ENCODE data around the gene TLR8. TPM values are rescaled to one million over a fixed set of nuclear protein-coding genes. Genes with fewer than 3 reads are reported as not detected.

TLR8 gene
- total and polyA plus RNA-seq, 2 of the 4 experiments (the other 2 are of a cell fraction), result not detected

DNA sequence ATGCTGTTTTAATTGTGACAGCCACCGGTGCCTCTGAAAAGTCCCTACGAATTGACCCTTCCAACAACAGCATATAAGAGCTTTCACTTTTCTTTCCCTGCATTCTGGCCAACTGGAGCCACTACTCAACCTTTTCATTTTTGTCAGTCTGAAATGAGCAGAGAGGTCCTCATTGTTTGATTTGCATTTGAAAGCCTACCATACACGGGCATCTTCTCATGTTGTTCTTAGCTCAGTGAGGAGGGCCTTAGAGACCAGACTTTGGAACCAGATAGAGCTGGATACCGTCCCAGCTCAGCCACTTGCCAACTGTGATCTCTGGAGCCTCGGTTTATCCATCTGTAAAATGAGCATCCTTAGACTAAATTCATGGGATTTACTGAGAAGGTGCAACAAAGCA lies 51.6 kb downstream of the TLR8 start:
- Histone ChIP-seq H3K18ac (ENCODE audit: low read depth, low read length) (no peak overlapping the region), H3K27ac (ENCODE audit: insufficient read depth, low read length) (no peak overlapping the region), H3K4me2 (ENCODE audit: low read depth, low read length) (no peak overlapping the region), H2BK15ac (ENCODE audit: low read depth, low read length) (no peak overlapping the region; the same call in 2 of the 3 replicates), H3K27me3 (ENCODE audit: control insufficient read depth, insufficient read depth, low read length) (no peaks in the 10 kb centered on the region), H2AFZ (replicated peaks; ENCODE audit: low read length, poor library complexity) (no peak overlapping the region), H2AK5ac (ENCODE audit: low read depth, low read length) (no peak overlapping the region), H4K91ac (ENCODE audit: insufficient read depth, low read depth, low read length) (no peak overlapping the region; the same call in 1 of the 2 replicates), H3K9me3 (ENCODE audit: control insufficient read depth, insufficient read depth, low read length) (no peaks in the 10 kb centered on the region), H3K4ac (ENCODE audit: low read depth, low read length) (no peak overlapping the region), H3K14ac (replicated peaks; ENCODE audit: low read depth, low read length) (no peak overlapping the region), H4K20me1 (ENCODE audit: insufficient read depth, low read length) (no peaks in the 10 kb centered on the region), H2BK5ac (ENCODE audit: low read depth, low read length, poor library complexity, severe bottlenecking) (no peak overlapping the region), H3K36me3 (ENCODE audit: control insufficient read depth, insufficient read depth, low read length) (no peaks in the 10 kb centered on the region), H4K5ac (ENCODE audit: low read depth, low read length) (no peak overlapping the region), H3K56ac (ENCODE audit: extremely low read depth, insufficient read depth, low read length) (no peak overlapping the region), H3K4me3 (ENCODE audit: insufficient read depth, low read depth, low read length) (no peak overlapping the region), H3K23ac (ENCODE audit: low read depth, low read length) (no peak overlapping the region), H2AK9ac (replicated peaks; ENCODE audit: low read depth, low read length, poor library complexity) (no peak overlapping the region), H2BK20ac (ENCODE audit: low read depth, low read length) (no peak overlapping the region), H3K9ac (ENCODE audit: low read depth, low read length) (no peak overlapping the region), H4K8ac (ENCODE audit: low read depth in 2 of 2, low read length in 2 of 2) (no peak overlapping the region), H3K9me1 (ENCODE audit: insufficient read depth, low read length) (peaks cover 8% of the 10 kb centered on the region), H3K79me1 (ENCODE audit: low read depth in 1 of 2, low read length in 2 of 2) (peaks cover 0 to 4% of the 10 kb centered on the region in 2 experiments; a peak in 1 of 4 replicates), H3K4me1 (ENCODE audit: control insufficient read depth, insufficient read depth, low read length) (peaks cover 9% of the 10 kb centered on the region), H2BK120ac (ENCODE audit: low read depth, low read length) (no peak overlapping the region)
- in situ Hi-C loops (cut with MboI; ENCODE audit: low sequenced_read_pairs), result loop anchor here (10.0 to 25.0 kb wide), 3 partner anchors 697 to 1079 kb away; partner anchors contain the start of genes GEMIN8, OFD1, TCEANC and TRAPPC2
- POLR2A ChIA-PET (ENCODE audit: unreplicated experiment), result interaction anchor here (1.4 kb wide), 1 partner anchor 18 kb away, joined by 3 read pairs; no protein-coding TSS in a partner anchor
- no peak for TF ChIP-seq RCOR1 (IDR thresholded peaks at IDR 0.05; ENCODE audit: insufficient replicate concordance, low read length)
- TF ChIP-seq CHD1 (IDR thresholded peaks at IDR 0.05; ENCODE audit: low read depth, low read length), result no peak
- TF ChIP-seq, protein P1, sequence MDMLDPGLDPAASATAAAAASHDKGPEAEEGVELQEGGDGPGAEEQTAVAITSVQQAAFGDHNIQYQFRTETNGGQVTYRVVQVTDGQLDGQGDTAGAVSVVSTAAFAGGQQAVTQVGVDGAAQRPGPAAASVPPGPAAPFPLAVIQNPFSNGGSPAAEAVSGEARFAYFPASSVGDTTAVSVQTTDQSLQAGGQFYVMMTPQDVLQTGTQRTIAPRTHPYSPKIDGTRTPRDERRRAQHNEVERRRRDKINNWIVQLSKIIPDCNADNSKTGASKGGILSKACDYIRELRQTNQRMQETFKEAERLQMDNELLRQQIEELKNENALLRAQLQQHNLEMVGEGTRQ (IDR thresholded peaks at IDR 0.05; ENCODE audit: low read depth, low read length), result no peak
- no peak for TF ChIP-seq SMC3 (IDR thresholded peaks at IDR 0.05; ENCODE audit: low read depth, low read length)
- no peak for TF ChIP-seq NFE2L2 (IDR thresholded peaks at IDR 0.05; ENCODE audit: low read depth, low read length)
- no peak for TF ChIP-seq RFX5 (IDR thresholded peaks at IDR 0.05; ENCODE audit: low read depth, low read length)
- TF ChIP-seq, protein P2, sequence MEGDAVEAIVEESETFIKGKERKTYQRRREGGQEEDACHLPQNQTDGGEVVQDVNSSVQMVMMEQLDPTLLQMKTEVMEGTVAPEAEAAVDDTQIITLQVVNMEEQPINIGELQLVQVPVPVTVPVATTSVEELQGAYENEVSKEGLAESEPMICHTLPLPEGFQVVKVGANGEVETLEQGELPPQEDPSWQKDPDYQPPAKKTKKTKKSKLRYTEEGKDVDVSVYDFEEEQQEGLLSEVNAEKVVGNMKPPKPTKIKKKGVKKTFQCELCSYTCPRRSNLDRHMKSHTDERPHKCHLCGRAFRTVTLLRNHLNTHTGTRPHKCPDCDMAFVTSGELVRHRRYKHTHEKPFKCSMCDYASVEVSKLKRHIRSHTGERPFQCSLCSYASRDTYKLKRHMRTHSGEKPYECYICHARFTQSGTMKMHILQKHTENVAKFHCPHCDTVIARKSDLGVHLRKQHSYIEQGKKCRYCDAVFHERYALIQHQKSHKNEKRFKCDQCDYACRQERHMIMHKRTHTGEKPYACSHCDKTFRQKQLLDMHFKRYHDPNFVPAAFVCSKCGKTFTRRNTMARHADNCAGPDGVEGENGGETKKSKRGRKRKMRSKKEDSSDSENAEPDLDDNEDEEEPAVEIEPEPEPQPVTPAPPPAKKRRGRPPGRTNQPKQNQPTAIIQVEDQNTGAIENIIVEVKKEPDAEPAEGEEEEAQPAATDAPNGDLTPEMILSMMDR (conservative IDR thresholded peaks at IDR 0.05; ENCODE audit: low read depth, low read length), result no peak
- TF ChIP-seq BHLHE40 (IDR thresholded peaks at IDR 0.05; ENCODE audit: low read depth, low read length), result no peak
- no peak for TF ChIP-seq MAZ (IDR thresholded peaks at IDR 0.05; ENCODE audit: borderline replicate concordance, low read depth, low read length)
- TF ChIP-seq MAFK (IDR thresholded peaks at IDR 0.05; ENCODE audit: low read depth, low read length), result no peak
- no peak for TF ChIP-seq FOS (IDR thresholded peaks at IDR 0.05; ENCODE audit: low read depth, low read length)
- TF ChIP-seq POLR2A (IDR thresholded peaks at IDR 0.05; ENCODE audit: low read depth, low read length), result no peak
- CTCF ChIA-PET, result no interaction called here
- DNase-seq, result no peak
- no peak for ATAC-seq (ENCODE audit: low read depth)
- intact Hi-C loops (cut with micrococcal nuclease), result no loop called here
- dilution Hi-C loops (cut with HindIII; ENCODE audit: low sequenced_read_pairs, unreplicated experiment), result no loop called here
- no TSS peak for BruUV-seq (replicated peaks)
- WGBS, 2 experiments (ENCODE audit: extremely low coverage in 2 of 2, insufficient read length in 1 of 2), result no CpG with 5 or more reads among the region's 5 CpGs

All from IMR-90 (cell line).